ENCODE measurements around the gene ZNF608.

Gene ZNF608

GRCh38 chr5:124719113-124719967 is 27.1 kb downstream of the ZNF608 start:
- DNase-seq (ENCODE audit: low read depth) = no peak

GRCh38 chr5:124718380-124718789 is 28.1 kb downstream of the ZNF608 start:
- no peak for DNase-seq (ENCODE audit: low read depth)

DNA sequence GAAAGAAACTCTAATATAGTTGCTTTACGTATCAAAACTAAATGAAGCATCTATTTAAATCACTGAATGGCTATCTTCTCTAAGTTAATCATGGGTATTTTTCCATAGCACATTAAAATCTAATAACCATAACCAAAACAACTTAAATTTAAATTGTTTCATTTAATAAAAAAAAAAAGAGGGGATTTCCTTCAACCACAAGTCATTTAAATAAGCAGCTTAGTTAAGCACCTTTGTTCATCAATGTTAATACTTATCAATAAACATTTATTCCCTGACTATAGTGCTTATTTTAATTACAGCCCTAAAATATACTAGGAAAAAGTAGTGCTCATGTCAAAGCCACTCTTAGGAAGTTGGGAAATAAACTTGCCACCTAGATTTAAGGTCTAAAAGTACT is 30.3 kb downstream of the ZNF608 start:
- DNase-seq (ENCODE audit: low read depth) = no peak

GRCh38 chr5:124714910-124715309 is 31.5 kb downstream of the ZNF608 start:
- DNase-seq (ENCODE audit: low read depth) = no peak

- no peak for DNase-seq (ENCODE audit: low read depth)
Measured at GRCh38 chr5:124713595-124713994, 32.8 kb downstream of the ZNF608 start.

DNA sequence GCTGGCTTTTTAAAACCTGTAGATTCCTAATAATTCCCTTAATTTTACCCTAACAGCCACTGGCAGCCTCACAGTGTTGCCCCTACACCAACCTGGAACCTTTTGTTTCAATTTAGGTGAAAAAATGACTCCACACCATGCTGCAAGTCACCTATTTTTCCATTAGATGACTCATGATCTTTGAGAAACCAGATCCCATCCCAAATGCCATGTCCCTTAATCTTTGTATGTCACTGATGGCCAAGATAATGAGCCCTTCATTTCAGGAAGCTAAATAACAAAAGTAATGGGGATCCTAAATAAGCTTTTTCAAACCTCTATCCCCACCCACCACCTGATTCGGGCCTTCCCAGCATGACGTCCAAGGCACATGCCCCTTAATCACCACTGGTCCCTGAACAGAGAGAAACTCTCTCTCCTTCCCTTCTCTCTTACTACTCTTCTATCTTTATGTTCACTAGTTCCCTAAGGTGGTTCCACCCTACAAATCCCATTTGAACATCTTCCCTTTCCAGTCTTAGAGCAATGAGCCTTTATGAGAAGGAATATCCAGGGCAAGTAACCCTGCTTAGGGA is 33.6 kb downstream of the ZNF608 start:
- no peak for DNase-seq (ENCODE audit: low read depth)

DNA sequence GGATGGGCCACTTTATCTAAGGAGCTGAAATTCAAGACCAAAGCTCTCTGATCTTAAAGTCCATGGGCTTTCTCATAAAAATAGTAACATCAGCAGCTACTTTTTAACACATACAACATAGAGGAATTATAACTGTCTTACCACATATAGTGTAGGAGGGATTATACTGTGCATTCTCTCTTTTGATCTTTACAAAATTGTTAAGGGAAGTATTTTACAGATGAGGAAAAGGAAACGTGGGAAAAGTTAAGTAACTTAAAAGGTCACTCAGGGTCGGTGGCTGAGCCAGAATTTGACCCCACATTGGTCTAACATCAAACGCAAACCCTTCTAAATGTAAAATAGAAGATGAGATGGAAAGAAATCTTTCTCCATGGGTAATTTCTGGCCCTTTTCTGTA is 38.4 kb downstream of the ZNF608 start:
- no peak for DNase-seq (ENCODE audit: low read depth)

DNA sequence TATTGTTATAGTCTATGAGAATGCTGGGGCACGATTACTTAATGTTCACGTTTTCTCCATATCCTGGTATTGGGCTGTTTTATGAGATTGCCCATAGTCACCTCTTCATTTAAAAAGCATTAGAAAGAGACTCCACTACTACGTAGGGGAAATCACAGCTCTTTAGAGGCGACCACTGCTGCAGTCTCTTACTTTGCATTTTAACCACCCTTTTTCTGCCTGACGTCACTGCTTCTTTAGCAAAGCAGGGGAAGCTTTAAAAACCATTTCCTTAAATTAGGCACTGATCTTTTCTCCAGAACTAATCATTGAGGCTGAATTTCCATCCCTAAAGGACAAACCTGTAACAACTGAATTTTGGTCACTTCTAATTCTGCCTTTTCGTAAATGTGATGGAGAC is 38.9 kb downstream of the ZNF608 start:
- DNase-seq (ENCODE audit: low read depth) = no peak

GRCh38 chr5:124706729-124707361 is 39.6 kb downstream of the ZNF608 start:
- DNase-seq (ENCODE audit: low read depth) = peak; percentile 39

- no peak for DNase-seq (ENCODE audit: low read depth)
Measured at GRCh38 chr5:124706051-124706450, 40.4 kb downstream of the ZNF608 start.

- no peak for DNase-seq (ENCODE audit: low read depth)
Measured at GRCh38 chr5:124705577-124705976, 40.9 kb downstream of the ZNF608 start.

GRCh38 chr5:124704594-124705284 is 41.7 kb downstream of the ZNF608 start:
- DNase-seq (ENCODE audit: low read depth) = no peak

DNA sequence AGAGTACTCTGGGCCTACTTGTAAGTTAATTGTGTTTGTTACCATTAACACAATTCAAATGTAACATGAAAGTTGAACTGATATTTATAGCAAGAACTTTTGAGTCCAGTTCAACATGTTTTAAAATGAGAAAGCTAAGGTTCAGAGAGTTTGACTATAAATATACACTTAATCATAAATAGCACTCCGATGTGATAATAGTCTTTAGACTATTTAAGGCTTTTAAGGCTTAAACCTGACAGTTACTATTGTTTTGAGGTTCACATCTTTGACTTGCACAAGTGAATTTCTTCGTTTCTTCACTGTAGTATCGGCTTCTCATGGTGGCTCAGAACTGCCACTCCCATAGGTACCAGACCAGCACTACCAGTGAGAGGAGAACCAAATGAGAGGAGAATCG is 42.4 kb downstream of the ZNF608 start:
- DNase-seq (ENCODE audit: low read depth) = no peak

GRCh38 chr5:124702525-124702924 is 43.9 kb downstream of the ZNF608 start:
- DNase-seq (ENCODE audit: low read depth) = no peak

GRCh38 chr5:124701873-124702425 is 44.5 kb downstream of the ZNF608 start:
- DNase-seq (ENCODE audit: low read depth) = no peak

DNA sequence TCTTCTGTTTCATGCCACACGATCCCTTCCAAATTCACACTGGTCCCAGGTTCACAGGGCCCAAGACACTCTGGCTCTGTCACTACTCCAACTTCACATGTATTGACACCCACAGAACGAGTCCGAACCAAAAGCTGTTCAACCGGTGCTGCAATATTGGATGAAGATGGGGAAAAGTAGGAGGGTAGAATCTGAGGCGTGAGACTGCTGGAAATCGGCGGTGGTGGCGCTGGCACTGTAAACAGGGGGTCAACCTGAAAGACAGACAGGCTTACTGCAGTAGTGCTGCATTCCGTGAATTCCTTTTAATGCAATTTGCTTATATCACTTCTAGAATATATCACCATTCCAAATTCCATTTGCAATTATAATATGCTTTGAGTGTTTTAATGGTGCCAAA is 45.4 kb downstream of the ZNF608 start:
- no peak for DNase-seq (ENCODE audit: low read depth)

DNA sequence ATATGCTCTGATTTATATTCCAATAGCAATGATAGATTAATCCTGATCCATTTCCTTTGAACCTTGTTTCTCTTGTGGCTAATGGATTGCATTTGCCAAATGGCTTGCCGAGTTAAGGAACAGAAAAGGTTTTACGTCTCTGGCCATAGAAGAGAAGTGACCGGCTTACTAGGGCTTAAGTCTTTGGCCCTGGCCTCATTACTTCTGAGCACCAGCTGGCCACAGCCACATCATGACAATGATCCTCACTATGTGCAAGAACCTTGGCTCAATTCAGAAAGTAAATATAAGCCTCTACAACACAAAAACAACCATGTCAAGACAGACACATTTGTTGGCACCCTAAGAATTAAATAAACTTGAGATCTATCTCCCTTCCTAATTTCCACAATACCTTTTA is 46.1 kb downstream of the ZNF608 start:
- DNase-seq (ENCODE audit: low read depth) = no peak

DNA sequence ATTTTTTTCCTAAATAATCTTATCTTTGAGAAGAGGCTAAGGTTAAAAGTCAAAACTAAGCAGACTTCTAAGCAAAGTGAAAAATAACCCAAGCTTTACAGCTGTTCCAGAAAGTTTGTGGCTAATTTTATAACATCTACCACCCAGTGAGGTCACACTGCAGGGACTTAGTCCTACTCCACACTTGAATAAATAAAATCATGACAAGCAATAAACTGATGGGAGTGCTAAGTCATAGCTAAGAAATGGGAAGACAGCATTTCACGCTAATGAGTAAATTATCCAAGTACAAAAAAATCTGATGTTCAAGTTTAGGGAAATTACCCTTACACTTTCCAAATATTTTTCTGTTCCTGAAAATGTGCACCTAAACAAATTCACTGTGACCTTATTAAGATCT is 47.7 kb downstream of the ZNF608 start:
- no peak for DNase-seq (ENCODE audit: low read depth)

GRCh38 chr5:124697933-124698591 is 48.4 kb downstream of the ZNF608 start:
- peak; percentile 4 for DNase-seq (ENCODE audit: low read depth)

DNA sequence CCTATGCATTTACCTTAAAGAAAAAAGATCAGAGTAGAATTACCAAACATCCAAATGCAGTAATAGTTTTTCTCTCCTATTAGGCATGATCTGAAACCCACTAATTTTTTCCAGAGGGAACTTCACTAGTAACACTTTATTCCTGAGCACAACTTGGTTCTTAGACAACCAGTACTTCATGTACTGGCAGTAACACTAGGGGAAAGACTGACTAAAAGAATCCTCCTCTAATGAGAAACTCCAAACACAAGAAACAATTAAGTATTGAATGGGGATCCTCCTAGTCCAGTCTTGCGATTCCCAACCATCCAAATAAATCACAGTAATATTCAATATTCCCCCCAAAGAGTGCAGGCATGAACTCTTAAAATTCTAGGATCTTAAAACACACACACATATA is 48.9 kb downstream of the ZNF608 start:
- no peak for DNase-seq (ENCODE audit: low read depth)

- DNase-seq (ENCODE audit: low read depth) = no peak
Measured at GRCh38 chr5:124696898-124697297, 49.5 kb downstream of the ZNF608 start.
